ENCODE data around the gene TIMM23.
"Not testable (repeated sequence)": the region's sequence is repeated elsewhere in the genome, so short reads cannot be mapped to it uniquely, and the experiment has no call there.

DNA sequence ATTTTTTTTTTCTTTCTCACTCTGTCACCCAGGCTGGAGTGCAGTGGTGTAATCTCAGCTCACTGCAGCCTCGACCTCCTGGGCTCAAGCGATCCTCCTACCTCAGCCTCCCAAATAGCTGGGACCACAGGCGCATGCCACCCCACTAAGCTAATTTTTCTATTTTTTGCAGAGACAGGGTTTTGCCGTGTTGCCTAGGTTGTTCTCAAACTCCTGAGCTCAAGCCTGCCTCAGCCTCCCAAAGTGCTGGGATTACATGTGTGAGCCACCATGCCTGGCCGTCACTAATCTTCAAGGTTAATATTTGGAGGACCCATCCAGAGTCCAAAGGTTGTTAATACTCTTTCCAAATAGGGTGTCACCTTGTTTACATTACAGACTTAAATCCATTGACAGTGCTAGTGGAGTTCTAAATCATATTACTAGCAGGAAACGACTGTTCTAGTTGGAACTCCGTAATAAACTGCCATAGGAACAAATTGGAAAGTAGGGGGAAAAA is 29.9 kb downstream of the TIMM23 start:
- not testable (repeated sequence) for TF ChIP-seq POLR2A (IDR thresholded peaks at IDR 0.05)
- TF ChIP-seq, protein P1, sequence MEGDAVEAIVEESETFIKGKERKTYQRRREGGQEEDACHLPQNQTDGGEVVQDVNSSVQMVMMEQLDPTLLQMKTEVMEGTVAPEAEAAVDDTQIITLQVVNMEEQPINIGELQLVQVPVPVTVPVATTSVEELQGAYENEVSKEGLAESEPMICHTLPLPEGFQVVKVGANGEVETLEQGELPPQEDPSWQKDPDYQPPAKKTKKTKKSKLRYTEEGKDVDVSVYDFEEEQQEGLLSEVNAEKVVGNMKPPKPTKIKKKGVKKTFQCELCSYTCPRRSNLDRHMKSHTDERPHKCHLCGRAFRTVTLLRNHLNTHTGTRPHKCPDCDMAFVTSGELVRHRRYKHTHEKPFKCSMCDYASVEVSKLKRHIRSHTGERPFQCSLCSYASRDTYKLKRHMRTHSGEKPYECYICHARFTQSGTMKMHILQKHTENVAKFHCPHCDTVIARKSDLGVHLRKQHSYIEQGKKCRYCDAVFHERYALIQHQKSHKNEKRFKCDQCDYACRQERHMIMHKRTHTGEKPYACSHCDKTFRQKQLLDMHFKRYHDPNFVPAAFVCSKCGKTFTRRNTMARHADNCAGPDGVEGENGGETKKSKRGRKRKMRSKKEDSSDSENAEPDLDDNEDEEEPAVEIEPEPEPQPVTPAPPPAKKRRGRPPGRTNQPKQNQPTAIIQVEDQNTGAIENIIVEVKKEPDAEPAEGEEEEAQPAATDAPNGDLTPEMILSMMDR (IDR thresholded peaks at IDR 0.05 in 8 of 11, conservative IDR thresholded peaks at IDR 0.05 in 3 of 11) = not testable (repeated sequence)

Measured in spleen (tissue), 7 donors.